ENCODE measurements around the gene MSRB1. TPM values are rescaled to one million over a fixed set of nuclear protein-coding genes. Genes with fewer than 3 reads are reported as not detected.

Gene MSRB1
- total and polyA plus RNA-seq, 2 donors (not counting 1 experiment from before 2014, with no cell fraction given) = 8.5 to 17.5 TPM

DNA sequence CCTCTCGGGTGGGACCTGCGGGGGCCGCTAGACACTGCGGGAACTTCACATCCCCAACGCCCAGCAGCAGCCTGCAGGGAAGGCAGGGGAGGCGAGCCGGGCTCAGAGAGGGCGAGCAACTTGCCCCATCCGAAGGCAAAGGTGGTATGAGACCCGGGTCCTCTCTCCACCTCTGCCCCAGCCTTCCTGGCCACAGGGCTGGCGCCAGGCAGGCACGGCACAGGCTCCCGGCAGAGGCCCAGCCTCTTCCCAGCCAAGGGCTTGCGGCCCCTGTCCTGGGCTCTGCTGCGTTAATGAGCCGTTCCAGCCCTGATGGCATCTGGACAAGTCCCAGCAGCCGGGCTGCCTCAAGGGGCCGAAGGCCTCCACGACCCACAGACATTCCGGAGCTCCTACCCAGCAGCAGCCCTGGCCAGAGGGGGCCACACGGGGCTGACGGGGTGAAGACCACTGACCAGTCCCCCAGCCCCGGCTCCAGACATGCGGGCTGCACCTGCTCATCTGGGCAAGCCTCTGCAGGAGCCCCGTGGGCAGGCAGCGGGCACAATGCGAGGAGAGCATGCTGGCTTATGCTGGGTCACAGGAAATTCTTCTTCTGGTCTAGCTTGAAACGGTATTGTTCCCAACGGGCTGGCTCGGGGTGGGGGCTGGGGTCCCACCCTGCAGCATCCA is 23.5 kb downstream of the MSRB1 start:
- 40% methylated on average over 30 of the region's 30 CpGs for WGBS (ENCODE audit: insufficient coverage)
- Histone ChIP-seq H2AFZ (ENCODE audit: insufficient read depth, low read depth, low read length, poor library complexity, severe bottlenecking) (no peak overlapping the region), H3K27ac (ENCODE audit: low read length in 2 of 2) (no peak overlapping the region), H3K4me3 (ENCODE audit: control extremely low read depth in 1 of 5, extremely low read depth in 1 of 5, insufficient read depth in 1 of 5, low read depth in 2 of 5, low read length in 4 of 5) (no peak overlapping the region), H3K79me2 (ENCODE audit: control insufficient read depth, insufficient read depth, low read length) (no peaks in the 10 kb centered on the region), H3K9ac (ENCODE audit: low read length) (no peak overlapping the region), H3K9me3 (ENCODE audit: control extremely low read depth in 1 of 3, control insufficient read depth in 2 of 3, insufficient read depth in 1 of 3, low read length in 2 of 3) (peaks cover 0 to 6% (median 0%) of the 10 kb centered on the region in 3 donors), H4K20me1 (ENCODE audit: control insufficient read depth, insufficient read depth, low read length, poor library complexity, severe bottlenecking) (no peaks in the 10 kb centered on the region), H3K4me1 (ENCODE audit: control insufficient read depth in 2 of 2, insufficient read depth in 2 of 2, low read length in 2 of 2) (peaks cover 4 to 5% of the 10 kb centered on the region in 2 donors), H3K27me3 (replicated peaks in 1 of 4; ENCODE audit: control extremely low read depth in 1 of 4, control insufficient read depth in 3 of 4, insufficient read depth in 4 of 4, low read length in 3 of 4) (peaks cover 0 to 72% (median 20%) of the 10 kb centered on the region in 4 experiments), H3K36me3 (replicated peaks in 1 of 2; ENCODE audit: control extremely low read depth in 1 of 2, control insufficient read depth in 1 of 2, extremely low read depth in 1 of 2, insufficient read depth in 2 of 2, low read length in 1 of 2) (no peaks in the 10 kb centered on the region), H3K4me2 (replicated peaks; ENCODE audit: low read depth, low read length, poor library complexity, severe bottlenecking) (no peak overlapping the region)
- ChIA-PET POLR2A (no interaction called here), CTCF (no interaction called here)
- TF ChIP-seq CTCF (IDR thresholded peaks at IDR 0.05) (no peak), EZH2 (IDR thresholded peaks at IDR 0.05; ENCODE audit: borderline replicate concordance, insufficient read depth, low read depth, low read length, poor library complexity, severe bottlenecking) (no peak)
- DNase-seq (no peak), ATAC-seq (ENCODE audit: low read depth) (no peak)
- Mint-ChIP-seq H3K4me1 (peaks cover 4% of the 10 kb centered on the region), H3K9me3 (ENCODE audit: insufficient read depth) (no peaks in the 10 kb centered on the region), H3K27me3 (peaks cover 46% of the 10 kb centered on the region), H3K4me3 (no peak overlapping the region), H3K27ac (no peak overlapping the region)
- intact Hi-C loops (cut with micrococcal nuclease) = no loop called here
